Keratinocyte (primary cell): Measurements from ENCODE around the gene ZNF610.

ENCODE experiments used
- CTCF ChIP-seq, 3 experiments: IDR thresholded peaks in 1 of 3; conservative IDR thresholded peaks in 1 of 3; optimal IDR thresholded peaks in 1 of 3; 2 replicates in 2 of 3; 3 replicates in 1 of 3; pipeline versions ENCODE3 to v1.5.1; 2011; ENCODE audit warnings: low read length in 3 of 3, mild to moderate bottlenecking in 3 of 3, moderate library complexity in 2 of 3, control low read depth in 1 of 3, inconsistent platforms in 1 of 3; ENCODE audit not compliant: insufficient read depth in 2 of 3; ENCODE audit errors: extremely low read depth in 1 of 3
- EZH2 ChIP-seq: IDR thresholded peaks from one replicate; pipeline ENCODE4 v1.6.1; 2012; ENCODE audit warnings: inconsistent platforms, mild to moderate bottlenecking, low read length, moderate library complexity

DNA sequence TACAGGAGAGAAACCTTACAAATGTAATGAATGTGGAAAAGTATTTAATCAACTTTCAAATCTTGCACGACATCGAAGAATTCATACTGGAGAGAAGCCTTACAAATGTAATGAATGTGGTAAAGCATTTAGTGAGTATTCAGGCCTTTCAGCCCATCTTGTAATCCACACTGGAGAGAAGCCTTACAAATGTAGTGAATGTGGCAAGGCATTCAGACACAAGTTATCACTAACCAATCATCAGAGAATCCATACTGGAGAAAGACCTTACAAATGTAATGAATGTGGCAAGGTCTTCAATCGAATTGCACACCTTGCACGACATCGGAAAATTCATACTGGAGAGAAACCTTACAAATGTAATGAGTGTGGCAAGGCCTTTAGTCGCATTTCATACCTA is 13.6 kb upstream of the ZNF610 start:
- TF ChIP-seq CTCF (optimal IDR thresholded peaks at IDR 0.05 in 1 of 3, IDR thresholded peaks at IDR 0.05 in 1 of 3, conservative IDR thresholded peaks at IDR 0.05 in 1 of 3; ENCODE audit: extremely low read depth in 1 of 3, insufficient read depth in 2 of 3, low read length in 3 of 3) (no peak), EZH2 (no peak)
